HG03135 (cell line): ENCODE results near the gene LRMDA.
A peak's percentile ranks its signal among the peaks of the same experiment; 100 is the strongest.

Experiments
- ATAC-seq: cut with Tn5 transposase; IDR thresholded peaks from one replicate; pipeline ENCODE4 v1.9.1; 2021; ENCODE audit warnings: mild to moderate bottlenecking, moderate library complexity; ENCODE audit not compliant: unreplicated experiment

Gene LRMDA

DNA sequence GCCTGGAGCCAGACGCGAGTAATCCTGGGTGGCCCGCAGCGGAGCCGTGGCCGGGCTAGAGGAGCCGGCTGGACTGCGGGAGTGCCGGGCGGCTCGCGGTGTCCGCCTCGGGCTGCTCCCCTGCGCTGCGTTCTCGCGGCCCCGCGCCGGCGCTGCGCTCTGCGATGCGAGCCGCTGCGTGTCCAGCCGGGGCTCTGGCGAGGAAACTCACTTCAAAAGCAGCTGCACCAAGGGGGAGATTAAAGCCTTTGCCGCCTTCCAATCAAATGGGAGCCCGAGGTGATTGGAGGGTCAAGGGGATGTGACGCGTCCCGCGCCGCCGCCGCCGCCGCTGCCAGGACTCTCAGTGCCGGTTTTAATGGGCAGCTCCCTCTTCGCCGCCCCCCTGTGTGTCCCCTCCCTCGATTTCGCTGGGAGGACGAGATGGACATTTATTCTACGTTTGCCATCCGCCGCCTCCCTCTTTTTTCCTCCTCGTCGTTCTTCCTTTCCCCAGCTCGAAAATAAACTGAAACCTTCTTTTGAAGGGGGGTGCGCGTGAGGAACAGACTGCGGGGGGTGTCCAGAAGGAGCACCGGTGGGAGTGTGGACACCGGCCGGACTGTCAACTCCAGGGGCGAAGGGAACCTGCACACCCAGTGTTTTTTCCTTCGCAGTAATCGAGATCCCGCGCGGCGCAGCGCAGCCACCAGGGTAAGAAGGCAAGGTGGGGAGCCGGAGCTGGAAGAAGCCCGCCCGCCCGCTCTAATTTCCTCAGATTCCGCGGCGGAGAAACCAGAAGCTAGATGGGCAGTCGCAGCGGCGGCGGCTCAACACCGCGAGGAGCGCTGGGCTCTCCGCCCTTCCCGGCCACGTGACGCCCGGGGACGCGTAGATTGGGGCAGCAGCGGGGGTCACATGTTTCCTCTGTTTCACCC, 29.6 kb upstream of the LRMDA start, which contains the start of gene ZNF503:
Gene ZNF503, minus strand, starts transcription at position 196 of the 917 bp plus-strand sequence. CDS start 345 bp downstream, outside the sequence.
- ATAC-seq = peak; percentile 47

DNA sequence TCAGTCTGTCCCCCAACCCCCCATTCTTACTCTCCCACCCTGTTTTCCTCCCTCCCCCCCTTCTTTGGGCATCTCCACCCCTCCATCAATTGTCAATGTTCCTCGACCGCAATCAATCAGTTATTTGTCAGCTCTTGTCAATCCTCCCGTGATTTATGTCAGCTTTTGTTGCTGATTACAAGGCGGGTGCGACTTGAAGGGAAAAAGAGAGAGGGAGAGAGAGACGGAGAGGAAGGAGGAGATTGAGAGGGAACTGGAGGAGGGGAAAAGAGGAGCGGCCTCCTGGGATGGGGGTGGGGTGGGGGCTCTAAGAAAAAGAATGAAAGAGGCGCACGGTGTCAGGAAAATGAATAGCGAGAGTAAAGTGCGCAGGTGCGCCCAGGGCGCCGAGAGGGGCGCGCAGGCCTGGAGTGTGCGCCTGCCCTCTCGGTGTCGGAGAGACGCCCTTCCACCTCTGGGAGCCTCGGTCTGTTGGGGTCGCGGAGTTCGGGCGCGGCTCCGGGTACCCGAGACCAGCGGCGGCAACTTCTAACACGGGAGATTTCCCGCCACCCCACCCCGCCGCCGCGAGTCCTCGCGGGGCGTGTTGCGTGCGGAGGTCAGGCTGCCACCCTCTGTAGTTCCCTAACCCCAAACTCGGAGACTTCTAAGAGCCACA, 28.8 kb upstream of the LRMDA start:
- no peak for ATAC-seq

GRCh38 chr10:75403144-75403938, 28.1 kb upstream of the LRMDA start:
- no peak for ATAC-seq

DNA sequence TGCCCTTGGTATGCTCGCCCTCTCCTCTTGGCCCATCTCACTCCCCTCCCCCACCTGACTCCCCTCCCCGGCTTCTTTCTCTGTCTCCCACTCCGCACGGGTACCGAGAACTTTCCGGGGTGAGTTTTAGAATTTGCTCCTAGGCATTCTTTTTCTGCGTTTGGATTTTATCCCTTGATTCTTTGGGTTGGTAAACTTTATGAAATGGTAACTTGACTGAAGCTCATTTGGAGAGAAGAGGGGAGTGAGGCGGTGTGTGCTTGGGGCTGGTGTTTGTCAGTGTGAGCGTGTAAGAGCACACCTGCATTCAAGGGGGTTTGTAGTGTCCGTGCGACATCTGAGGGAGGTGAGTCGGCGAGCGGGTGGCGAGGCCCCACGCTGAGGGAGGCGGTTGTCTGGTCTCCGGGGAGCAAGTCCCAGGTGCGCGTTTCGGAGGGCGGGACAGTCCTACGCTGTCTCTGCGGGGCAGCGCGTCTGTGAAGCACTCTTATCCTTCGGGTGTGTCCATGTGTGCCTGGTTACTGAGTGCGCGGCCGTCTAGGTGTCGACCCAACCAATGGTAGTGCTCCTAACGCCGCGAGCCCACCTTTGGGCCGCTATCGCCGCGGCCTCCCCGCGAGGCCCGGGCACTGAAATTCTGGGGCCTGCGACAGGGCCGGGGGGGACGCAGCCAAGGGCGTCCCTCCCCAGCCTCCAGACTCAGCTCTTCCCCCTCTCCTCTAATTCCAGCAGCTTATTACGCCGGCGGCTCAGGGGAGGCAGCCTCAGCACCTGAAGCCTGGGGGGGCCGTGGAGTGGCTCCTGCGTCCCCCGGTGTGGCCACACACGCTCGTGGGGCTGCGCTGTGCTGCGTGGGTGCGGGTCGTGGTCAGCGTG, 27.2 kb upstream of the LRMDA start:
- no peak for ATAC-seq

- ATAC-seq = no peak
These were observed 26.4 kb upstream of the LRMDA start for GRCh38 chr10:75404815-75405597.

DNA sequence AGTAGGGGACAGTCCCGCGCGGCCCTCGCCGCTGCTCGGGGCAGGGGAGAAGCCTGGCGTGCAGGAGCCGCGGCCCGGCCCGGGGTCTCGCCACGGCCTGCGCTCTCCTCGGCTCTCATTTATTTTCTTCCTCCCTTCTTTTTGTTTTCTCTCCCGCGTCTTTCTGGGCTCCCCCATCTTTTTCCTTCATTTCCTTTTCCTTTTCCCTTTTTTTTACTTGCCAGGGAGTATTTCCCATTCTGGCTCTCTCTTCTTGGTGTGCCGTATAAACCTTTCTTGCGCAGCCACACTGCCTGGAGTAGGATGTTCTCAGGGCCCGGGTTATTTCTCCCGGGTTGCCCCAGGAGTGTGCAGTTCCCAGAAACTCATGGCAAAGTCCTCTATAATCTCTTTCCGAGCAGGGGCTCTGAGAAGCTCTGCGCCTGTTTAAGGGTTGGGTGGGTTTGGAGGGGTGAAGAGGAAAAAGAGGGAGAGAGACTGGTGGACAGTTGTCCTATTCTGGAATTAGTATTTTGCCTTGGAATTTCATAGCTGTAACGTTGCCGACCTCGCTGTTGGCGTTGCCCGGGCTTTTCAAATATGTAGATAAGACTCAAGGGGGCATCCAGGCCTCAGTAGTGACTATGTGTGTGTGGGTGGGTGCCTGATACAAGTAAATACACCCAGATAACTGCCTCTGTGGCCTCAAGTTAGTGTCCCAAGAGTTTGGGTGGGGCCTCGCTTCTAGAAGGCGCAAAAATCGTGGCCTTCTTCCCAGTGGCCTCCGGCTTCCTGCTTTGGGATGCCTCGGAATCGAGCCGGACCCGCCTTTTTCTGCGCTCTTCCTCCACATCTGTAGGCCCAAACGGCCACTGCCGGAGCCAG, 25.6 kb upstream of the LRMDA start:
- ATAC-seq = no peak

- ATAC-seq = no peak
These were observed 24.8 kb upstream of the LRMDA start for GRCh38 chr10:75406462-75407223.

DNA sequence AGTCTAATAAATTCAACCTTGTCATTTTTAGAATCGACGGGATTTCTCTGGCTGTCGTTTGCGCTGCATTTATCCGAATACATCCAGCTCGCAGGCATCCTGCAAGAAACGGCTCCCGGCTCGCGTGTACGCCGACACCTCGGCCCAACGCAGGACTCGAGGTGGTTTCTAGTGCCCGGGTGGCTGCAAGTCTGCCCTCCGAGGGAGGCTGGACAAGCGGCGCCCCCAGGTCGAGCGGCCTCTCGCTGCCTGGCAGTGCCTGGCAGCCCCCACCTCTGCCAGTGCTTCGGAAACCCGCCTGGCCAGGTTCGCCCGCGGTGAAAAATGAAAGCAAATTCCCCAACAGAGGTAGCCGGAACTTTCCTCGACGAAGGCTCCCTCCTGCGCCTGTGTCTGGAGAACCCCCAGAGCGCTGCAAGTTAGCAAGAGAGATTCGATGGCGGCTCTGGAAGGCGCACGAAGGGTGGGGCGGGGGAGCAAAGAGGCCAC, 24.2 kb upstream of the LRMDA start:
- ATAC-seq = no peak

DNA sequence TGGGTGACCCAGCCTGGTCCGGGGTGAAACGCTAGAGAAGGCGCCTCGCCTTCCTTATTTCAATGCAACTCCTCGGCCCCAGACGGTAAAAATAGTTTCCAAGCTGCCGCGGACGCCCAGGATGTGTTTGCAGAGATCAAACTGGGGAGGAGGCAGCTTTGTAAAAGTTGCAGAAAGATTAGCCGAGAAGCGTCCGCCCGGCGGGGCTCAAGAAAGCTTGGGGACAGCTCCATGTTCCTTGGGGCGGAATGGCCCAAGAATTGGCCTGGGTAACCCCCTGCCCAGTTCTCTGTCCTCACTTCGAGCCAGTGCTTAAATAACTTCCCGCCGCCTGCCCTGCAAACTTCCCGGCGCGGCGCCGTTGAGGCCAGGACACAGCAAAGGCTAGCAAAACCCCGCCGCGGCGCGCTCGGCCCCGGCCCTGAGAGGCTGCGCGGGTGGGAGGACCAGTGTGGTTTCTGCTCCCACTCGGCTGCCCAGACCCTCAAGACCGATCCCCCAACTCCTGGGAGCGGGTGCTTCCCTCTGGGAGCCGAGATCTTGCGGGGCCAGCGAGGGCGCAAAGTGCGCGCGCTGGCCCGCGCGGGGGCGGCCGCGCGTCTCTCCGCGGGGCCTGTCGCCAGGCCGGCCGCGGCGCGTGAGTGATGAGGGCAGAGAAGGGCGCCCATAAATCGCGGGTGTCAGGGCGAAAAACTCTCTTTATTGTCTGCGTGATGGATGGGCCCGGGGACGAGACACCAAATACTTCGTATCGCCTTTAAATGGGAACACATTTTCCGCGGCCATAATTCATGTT, 23.5 kb upstream of the LRMDA start:
- no peak for ATAC-seq

DNA sequence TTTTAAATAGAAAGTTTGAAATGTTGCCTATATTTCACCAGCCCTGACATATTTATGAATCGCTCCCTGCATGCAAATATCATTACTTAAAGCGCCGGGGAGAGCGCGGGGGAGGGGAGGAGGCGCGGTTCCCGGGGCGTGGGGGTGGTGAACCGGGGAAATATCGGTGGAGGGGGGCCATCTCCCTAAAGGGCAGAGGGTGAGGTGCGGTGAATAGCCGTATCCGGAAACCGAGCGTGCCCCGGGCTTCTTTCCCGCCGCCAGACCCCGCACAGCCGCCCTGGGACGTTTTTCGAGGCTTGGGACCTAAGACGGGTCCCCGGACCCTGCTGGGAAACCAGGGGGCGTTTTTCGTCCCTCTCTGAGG, 22.9 kb upstream of the LRMDA start:
- no peak for ATAC-seq

DNA sequence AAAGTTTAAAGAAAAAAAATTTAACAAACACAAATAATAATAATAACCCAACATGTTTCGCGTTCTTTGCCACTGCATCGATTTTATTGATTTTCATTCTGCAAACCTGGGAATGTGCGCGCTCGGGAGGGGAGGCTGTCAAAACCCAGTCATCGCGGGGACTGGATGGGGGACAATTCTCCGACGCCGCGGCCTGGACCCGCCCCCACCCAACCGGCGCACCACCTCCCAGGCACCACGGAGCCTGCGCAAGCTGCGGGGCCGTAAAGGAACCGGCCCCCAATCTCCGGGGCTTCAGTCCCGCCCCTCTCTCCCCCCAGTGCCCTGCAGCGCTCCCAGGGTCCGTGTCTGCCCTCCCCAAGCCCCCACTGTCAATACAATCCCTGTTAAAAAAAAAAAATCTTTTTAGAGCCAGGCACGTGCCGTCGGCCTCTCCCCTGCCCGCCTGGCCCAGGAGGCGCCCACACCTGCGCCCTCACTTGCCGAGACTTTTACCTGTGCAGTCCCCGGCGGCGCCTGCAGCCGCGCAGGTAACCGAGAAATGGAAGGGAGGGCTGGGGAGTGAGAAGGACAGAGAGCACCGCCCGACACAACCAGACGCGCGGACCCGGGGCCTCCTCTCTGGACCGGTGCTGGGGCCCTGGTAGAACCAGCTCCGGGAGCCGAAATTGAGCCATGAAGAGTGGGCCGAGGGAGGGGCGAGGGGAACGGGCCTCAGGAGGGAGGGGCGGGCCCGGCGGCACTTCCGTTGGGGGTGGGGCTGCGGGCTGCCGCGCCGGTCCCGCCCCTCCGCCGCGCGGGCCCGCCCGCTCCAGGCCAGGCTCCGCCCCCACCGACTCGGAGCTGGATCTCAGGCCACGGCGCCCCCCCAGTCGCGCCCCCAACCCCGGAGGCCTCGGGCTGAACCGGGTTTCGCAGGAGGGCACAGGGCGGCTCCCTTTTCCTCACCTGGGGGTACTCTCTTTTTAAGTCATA, 22.2 kb upstream of the LRMDA start:
- ATAC-seq = no peak

DNA sequence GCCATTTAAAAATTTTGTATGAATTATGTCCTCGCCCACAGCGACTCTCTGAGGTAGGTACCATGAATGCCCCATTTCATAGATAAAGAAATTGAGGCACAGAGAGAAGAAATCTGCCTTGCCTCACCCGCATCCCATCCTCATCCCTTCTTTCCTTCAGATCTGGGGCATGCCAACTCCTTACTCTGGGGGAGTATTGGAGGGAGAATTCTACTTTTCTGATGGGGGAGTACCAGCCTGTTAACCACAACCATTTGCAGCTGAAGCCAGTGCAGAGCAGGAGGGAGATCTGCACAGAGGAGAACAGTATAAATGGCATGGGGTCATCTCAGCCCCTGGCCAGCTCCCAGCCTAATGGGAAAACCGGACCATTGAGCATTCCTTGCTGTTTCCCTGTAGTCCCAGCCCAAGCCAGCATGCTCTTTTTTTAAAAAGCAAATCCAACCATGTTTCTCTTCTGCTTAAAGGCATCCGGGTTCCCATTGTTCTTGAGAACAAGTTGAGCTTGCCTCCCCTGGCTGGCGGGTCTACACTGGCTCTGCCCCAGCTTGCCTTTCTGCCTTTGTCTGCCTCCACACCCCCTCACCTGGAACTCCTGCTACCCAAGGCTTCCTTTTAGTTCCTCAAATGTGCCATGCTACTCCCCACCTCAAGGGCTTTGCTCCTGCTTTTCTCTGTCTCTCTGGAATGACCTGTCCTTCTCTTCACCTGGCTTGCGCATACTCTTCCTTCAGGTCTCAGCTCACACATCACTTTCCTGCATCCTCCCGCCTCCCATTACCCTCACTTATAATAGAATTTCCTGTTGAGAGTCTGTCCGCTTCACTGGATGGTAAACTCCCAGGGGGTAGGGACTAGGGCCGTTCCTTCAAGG, 21.1 kb upstream of the LRMDA start:
- ATAC-seq = no peak

DNA sequence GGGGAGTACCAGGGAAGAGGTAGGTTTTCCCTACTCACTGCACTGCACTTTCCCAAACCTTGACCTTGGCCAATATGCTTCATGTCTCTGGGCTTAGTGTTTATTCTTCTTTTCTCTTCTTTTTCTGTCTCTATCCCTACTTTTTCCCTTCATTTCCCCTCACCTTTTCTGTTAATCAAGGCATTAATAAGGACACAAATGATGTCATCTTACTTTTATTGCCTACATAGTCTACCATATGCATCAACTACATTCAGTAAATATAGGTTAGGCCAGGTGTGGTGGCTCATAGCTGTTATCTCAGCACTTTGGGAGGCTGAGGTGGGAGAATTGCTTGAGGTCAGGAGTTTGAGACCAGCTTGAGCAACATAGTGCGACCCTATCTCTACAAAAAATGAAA, 16.9 kb upstream of the LRMDA start:
- ATAC-seq = no peak

GRCh38 chr10:75417522-75417927, 13.9 kb upstream of the LRMDA start:
- ATAC-seq = no peak

- no peak for ATAC-seq
These were observed 13.1 kb upstream of the LRMDA start for GRCh38 chr10:75418293-75418692.
